Measurements from ENCODE around the gene BPI.

GRCh38 chr20:38350879-38351775 is 47.2 kb downstream of the BPI start:
- TF ChIP-seq CTCF (IDR thresholded peaks at IDR 0.05 in 4 of 5, conservative IDR thresholded peaks at IDR 0.05 in 1 of 5) (no peak), POLR2A (IDR thresholded peaks at IDR 0.05) (no peak)

Measured in gastrocnemius medialis (tissue), 4 donors.